Measurements from ENCODE around the gene RAB40C.
A peak's percentile ranks its signal among the peaks of the same experiment; 100 is the strongest.

RAB40C gene

GRCh38 chr16:610513-611381 lies 20.9 kb downstream of the RAB40C start:
- Mint-ChIP-seq H3K9me3 (no peaks in the 10 kb centered on the region), H3K27ac (peak overlapping the region in 1 of 2 donors; percentile 89), H3K4me1 (ENCODE audit: low read depth in 2 of 2) (peaks cover 16% of the 10 kb centered on the region in 2 donors), H3K36me3 (ENCODE audit: insufficient read depth) (no peaks in the 10 kb centered on the region), H3K27me3 (no peaks in the 10 kb centered on the region), H3K4me3 (no peak overlapping the region)
- DNase-seq = peak; percentile 43 to 48 (median 48)
- ATAC-seq (replicated peaks) = peak; percentile 85

GRCh38 chr16:615122-615521 lies 25.3 kb downstream of the RAB40C start:
- Mint-ChIP-seq H3K4me3 (no peak overlapping the region), H3K4me1 (ENCODE audit: low read depth in 2 of 2) (peaks cover 5 to 7% of the 10 kb centered on the region in 2 donors), H3K27me3 (no peaks in the 10 kb centered on the region), H3K27ac (no peak overlapping the region), H3K9me3 (no peaks in the 10 kb centered on the region), H3K36me3 (ENCODE audit: insufficient read depth) (no peaks in the 10 kb centered on the region)
- DNase-seq = no peak
- no peak for ATAC-seq (replicated peaks)

- Mint-ChIP-seq H3K9me3 (no peaks in the 10 kb centered on the region), H3K27ac (no peak overlapping the region), H3K4me3 (no peak overlapping the region), H3K4me1 (ENCODE audit: low read depth in 2 of 2) (peaks cover 0 to 4% of the 10 kb centered on the region in 2 donors), H3K27me3 (no peaks in the 10 kb centered on the region), H3K36me3 (ENCODE audit: insufficient read depth) (peaks cover 3% of the 10 kb centered on the region)
- ATAC-seq (replicated peaks) (no peak), DNase-seq (no peak)
Observed at GRCh38 chr16:616733-617586, 27.1 kb downstream of the RAB40C start.

GRCh38 chr16:617855-618254 lies 28.0 kb downstream of the RAB40C start:
- DNase-seq (no peak), ATAC-seq (replicated peaks) (no peak)
- H3K27ac Mint-ChIP-seq = no peak overlapping the region
- no peaks in the 10 kb centered on the region for H3K27me3 Mint-ChIP-seq
- H3K9me3 Mint-ChIP-seq = no peaks in the 10 kb centered on the region
- no peak overlapping the region for H3K4me3 Mint-ChIP-seq
- peaks cover 0 to 4% of the 10 kb centered on the region in 2 donors for H3K4me1 Mint-ChIP-seq (ENCODE audit: low read depth in 2 of 2)
- peaks cover 3% of the 10 kb centered on the region for H3K36me3 Mint-ChIP-seq (ENCODE audit: insufficient read depth)

GRCh38 chr16:619476-620100 lies 29.7 kb downstream of the RAB40C start:
- peaks cover 3% of the 10 kb centered on the region for H3K36me3 Mint-ChIP-seq (ENCODE audit: insufficient read depth)
- no peak overlapping the region for H3K27ac Mint-ChIP-seq
- no peaks in the 10 kb centered on the region for H3K9me3 Mint-ChIP-seq
- no peaks in the 10 kb centered on the region for H3K27me3 Mint-ChIP-seq
- H3K4me3 Mint-ChIP-seq = no peak overlapping the region
- no peak for ATAC-seq (replicated peaks)
- no peak for DNase-seq
- peaks cover 0 to 3% of the 10 kb centered on the region in 2 donors for H3K4me1 Mint-ChIP-seq (ENCODE audit: low read depth in 2 of 2)

- Mint-ChIP-seq H3K27ac (no peak overlapping the region), H3K9me3 (no peaks in the 10 kb centered on the region), H3K4me1 (ENCODE audit: low read depth in 2 of 2) (no peaks in the 10 kb centered on the region), H3K27me3 (no peaks in the 10 kb centered on the region), H3K36me3 (ENCODE audit: insufficient read depth) (peaks cover 3% of the 10 kb centered on the region), H3K4me3 (no peak overlapping the region)
- DNase-seq = no peak
- ATAC-seq (replicated peaks) = no peak
Observed at GRCh38 chr16:620700-621525, 31.0 kb downstream of the RAB40C start.

- ATAC-seq (replicated peaks) = no peak
Observed at GRCh38 chr16:621526-622105, 31.8 kb downstream of the RAB40C start.

GRCh38 chr16:622920-623280 lies 33.0 kb downstream of the RAB40C start:
- H3K9me3 Mint-ChIP-seq = no peaks in the 10 kb centered on the region
- no peaks in the 10 kb centered on the region for H3K4me1 Mint-ChIP-seq (ENCODE audit: low read depth in 2 of 2)
- no peak for ATAC-seq (replicated peaks)

More at GRCh38 chr16:621526-622105, 31.8 kb downstream of the RAB40C start:
- no peak for DNase-seq
- Mint-ChIP-seq H3K27me3 (no peaks in the 10 kb centered on the region), H3K27ac (no peak overlapping the region), H3K4me1 (ENCODE audit: low read depth in 2 of 2) (no peaks in the 10 kb centered on the region), H3K4me3 (no peak overlapping the region), H3K9me3 (no peaks in the 10 kb centered on the region), H3K36me3 (ENCODE audit: insufficient read depth) (peaks cover 3% of the 10 kb centered on the region)

GRCh38 chr16:624526-625070 lies 34.7 kb downstream of the RAB40C start:
- peaks cover 3% of the 10 kb centered on the region for H3K36me3 Mint-ChIP-seq (ENCODE audit: insufficient read depth)
- no peak overlapping the region for H3K4me3 Mint-ChIP-seq
- DNase-seq (no peak), ATAC-seq (replicated peaks) (no peak)
- no peaks in the 10 kb centered on the region for H3K4me1 Mint-ChIP-seq (ENCODE audit: low read depth in 2 of 2)
- no peak overlapping the region for H3K27ac Mint-ChIP-seq
- H3K9me3 Mint-ChIP-seq = no peaks in the 10 kb centered on the region
- no peaks in the 10 kb centered on the region for H3K27me3 Mint-ChIP-seq

More at GRCh38 chr16:622920-623280, 33.0 kb downstream of the RAB40C start:
- Mint-ChIP-seq H3K36me3 (ENCODE audit: insufficient read depth) (peaks cover 3% of the 10 kb centered on the region), H3K4me3 (no peak overlapping the region), H3K27ac (no peak overlapping the region), H3K27me3 (no peaks in the 10 kb centered on the region)
- no peak for DNase-seq

- peaks cover 3% of the 10 kb centered on the region for H3K36me3 Mint-ChIP-seq (ENCODE audit: insufficient read depth)
- H3K9me3 Mint-ChIP-seq = no peaks in the 10 kb centered on the region
- no peaks in the 10 kb centered on the region for H3K27me3 Mint-ChIP-seq
- ATAC-seq (replicated peaks) = no peak
- DNase-seq = no peak
- no peak overlapping the region for H3K27ac Mint-ChIP-seq
- no peak overlapping the region for H3K4me3 Mint-ChIP-seq
- H3K4me1 Mint-ChIP-seq (ENCODE audit: low read depth in 2 of 2) = peaks cover 0 to 3% of the 10 kb centered on the region in 2 donors
Observed at GRCh38 chr16:625117-625976, 35.5 kb downstream of the RAB40C start.

GRCh38 chr16:625977-626765 lies 36.3 kb downstream of the RAB40C start:
- H3K4me1 Mint-ChIP-seq (ENCODE audit: low read depth in 2 of 2) = peaks cover 0 to 3% of the 10 kb centered on the region in 2 donors
- H3K9me3 Mint-ChIP-seq = no peaks in the 10 kb centered on the region
- ATAC-seq (replicated peaks) (no peak), DNase-seq (no peak)
- no peaks in the 10 kb centered on the region for H3K27me3 Mint-ChIP-seq
- H3K36me3 Mint-ChIP-seq (ENCODE audit: insufficient read depth) = no peaks in the 10 kb centered on the region
- no peak overlapping the region for H3K27ac Mint-ChIP-seq
- no peak overlapping the region for H3K4me3 Mint-ChIP-seq
